Loucy (cell line): ENCODE measurements around the gene ARHGAP36.

ENCODE experiments used
- CTCF ChIP-seq: fragments of 200-600 bp; sonication (generic); conservative IDR thresholded peaks from 2 replicates; pipeline ENCODE4 v1.5.1; 2014; ENCODE audit warnings: mild to moderate bottlenecking, antibody characterized with exemption, low read length
- EZH2phosphoT487 ChIP-seq: fragments of 200-600 bp; IDR thresholded peaks from 2 replicates; pipeline ENCODE4 v1.6.1; 2018; ENCODE audit warnings: antibody characterized with exemption, mild to moderate bottlenecking, moderate library complexity, borderline replicate concordance

- TF ChIP-seq CTCF (no peak), EZH2phosphoT487 (no peak)
Observed at GRCh38 chrX:131073607-131074006, 15.5 kb downstream of the ARHGAP36 start.
